Chondrocyte (in vitro differentiated cells): ENCODE data around the gene CXCL5. TPM values are rescaled to one million over a fixed set of nuclear protein-coding genes. Genes with fewer than 3 reads are reported as not detected.

Experiments
- DNase-seq: peaks from one replicate; pipeline ENCODE4 v3.0.0; 2021; ENCODE audit warnings: mixed read lengths, low spot score
- H3K27ac Mint-ChIP-seq: one replicate; pipeline ENCODE4 v1.8.0; 2021; ENCODE audit warnings: mild to moderate bottlenecking, moderate library complexity, mixed read lengths; ENCODE audit not compliant: unreplicated experiment
- H3K27me3 Mint-ChIP-seq: 2 replicates; pipeline ENCODE4 v1.8.0; 2021; ENCODE audit warnings: low read depth, mixed read lengths
- H3K36me3 Mint-ChIP-seq: 2 replicates; pipeline ENCODE4 v1.8.0; 2021; ENCODE audit warnings: low read depth, mixed read lengths
- H3K4me1 Mint-ChIP-seq: 2 replicates; pipeline ENCODE4 v1.8.0; 2021; ENCODE audit warnings: low read depth, mild to moderate bottlenecking, mixed read lengths
- H3K4me3 Mint-ChIP-seq: one replicate; pipeline ENCODE4 v1.8.0; 2021; ENCODE audit warnings: mild to moderate bottlenecking, moderate library complexity, mixed read lengths; ENCODE audit not compliant: unreplicated experiment
- H3K9me3 Mint-ChIP-seq: 2 replicates; pipeline ENCODE4 v1.8.0; 2021; ENCODE audit warnings: low read depth, mixed read lengths
- CTCF ChIP-seq: fragments of 200-600 bp; sonication (generic); IDR thresholded peaks from 2 replicates; pipeline ENCODE4 v1.5.0; 2021; ENCODE audit warnings: antibody characterized with exemption, mild to moderate bottlenecking, moderate library complexity
- total RNA-seq: library from RNA; stranded (reverse); gene quantifications from 3 replicates; pipeline ENCODE4 v1.2.1, GENCODE V29; 2021

CXCL5 gene
- total RNA-seq, 1 donor from 2014 or later: not detected

- peaks cover 20% of the 10 kb centered on the region for H3K4me1 Mint-ChIP-seq
- peaks cover 4% of the 10 kb centered on the region for H3K9me3 Mint-ChIP-seq
- no peak for TF ChIP-seq CTCF
Measured at GRCh38 chr4:73948990-73949706, 49.3 kb downstream of the CXCL5 start.

GRCh38 chr4:73948291-73948690 lies 50.2 kb downstream of the CXCL5 start:
- peaks cover 22% of the 10 kb centered on the region for H3K4me1 Mint-ChIP-seq

More at GRCh38 chr4:73948990-73949706, 49.3 kb downstream of the CXCL5 start:
- no peak overlapping the region for H3K27ac Mint-ChIP-seq
- H3K36me3 Mint-ChIP-seq: peaks cover 7% of the 10 kb centered on the region
- DNase-seq: no peak
- H3K4me3 Mint-ChIP-seq: no peak overlapping the region
- peaks cover 61% of the 10 kb centered on the region for H3K27me3 Mint-ChIP-seq

GRCh38 chr4:73947239-73947985 lies 51.1 kb downstream of the CXCL5 start:
- Mint-ChIP-seq H3K4me1 (peaks cover 22% of the 10 kb centered on the region), H3K9me3 (no peaks in the 10 kb centered on the region), H3K36me3 (peaks cover 8% of the 10 kb centered on the region), H3K27ac (no peak overlapping the region), H3K4me3 (no peak overlapping the region), H3K27me3 (peaks cover 65% of the 10 kb centered on the region)
- no peak for TF ChIP-seq CTCF
- DNase-seq: no peak

More at GRCh38 chr4:73948291-73948690, 50.2 kb downstream of the CXCL5 start:
- Mint-ChIP-seq H3K4me3 (no peak overlapping the region), H3K27ac (no peak overlapping the region), H3K36me3 (peaks cover 7% of the 10 kb centered on the region), H3K9me3 (no peaks in the 10 kb centered on the region), H3K27me3 (peaks cover 64% of the 10 kb centered on the region)
- TF ChIP-seq CTCF: no peak
- no peak for DNase-seq

GRCh38 chr4:73945674-73946449 lies 52.6 kb downstream of the CXCL5 start:
- no peak overlapping the region for H3K27ac Mint-ChIP-seq
- peaks cover 79% of the 10 kb centered on the region for H3K27me3 Mint-ChIP-seq
- no peak for TF ChIP-seq CTCF
- peaks cover 22% of the 10 kb centered on the region for H3K4me1 Mint-ChIP-seq
- H3K36me3 Mint-ChIP-seq: peaks cover 8% of the 10 kb centered on the region
- no peak overlapping the region for H3K4me3 Mint-ChIP-seq
- no peaks in the 10 kb centered on the region for H3K9me3 Mint-ChIP-seq
- no peak for DNase-seq

Other genes starting within 250 kb of the CXCL5 start
- gene CXCL6, start 162.0 kb downstream of the CXCL5 start, total RNA-seq: not detected in 3 replicates
- not detected in 3 replicates for gene PF4V1, start 145.4 kb downstream of the CXCL5 start, total RNA-seq
- 0.72 to 1.0 TPM (median 0.74 TPM) in 3 replicates for gene CXCL1, start 129.3 kb downstream of the CXCL5 start, total RNA-seq
- 1.5 to 2.5 TPM (median 1.9 TPM) in 3 replicates for gene PF4, start 16.6 kb downstream of the CXCL5 start, total RNA-seq
- not detected in 3 replicates for gene PPBP, start 10.5 kb downstream of the CXCL5 start, total RNA-seq
- 0.20 TPM in 1 of 3 replicates, not detected in the others for gene CXCL3, start 40.0 kb upstream of the CXCL5 start, total RNA-seq
- 0.89 to 8.7 TPM (median 7.9 TPM) in 3 replicates for gene CXCL2, start 100.5 kb upstream of the CXCL5 start, total RNA-seq
- gene MTHFD2L, start 159.4 kb upstream of the CXCL5 start, total RNA-seq: 6.6 to 10.6 TPM (median 7.4 TPM) in 3 replicates